NCI-H446 (cell line): Measurements from ENCODE around the gene CAMK2G.
"Not testable (repeated sequence)": the region's sequence is repeated elsewhere in the genome, so short reads cannot be mapped to it uniquely, and the experiment has no call there.

Experiments used
- DNase-seq, 2 experiments: peaks; one replicate each; lab custom pipeline; 2025; lab: John Stamatoyannopoulos, UW

Gene CAMK2G

GRCh38 chr10:73840056-73840402 is 34.3 kb downstream of the CAMK2G start:
- no peak for DNase-seq

DNA sequence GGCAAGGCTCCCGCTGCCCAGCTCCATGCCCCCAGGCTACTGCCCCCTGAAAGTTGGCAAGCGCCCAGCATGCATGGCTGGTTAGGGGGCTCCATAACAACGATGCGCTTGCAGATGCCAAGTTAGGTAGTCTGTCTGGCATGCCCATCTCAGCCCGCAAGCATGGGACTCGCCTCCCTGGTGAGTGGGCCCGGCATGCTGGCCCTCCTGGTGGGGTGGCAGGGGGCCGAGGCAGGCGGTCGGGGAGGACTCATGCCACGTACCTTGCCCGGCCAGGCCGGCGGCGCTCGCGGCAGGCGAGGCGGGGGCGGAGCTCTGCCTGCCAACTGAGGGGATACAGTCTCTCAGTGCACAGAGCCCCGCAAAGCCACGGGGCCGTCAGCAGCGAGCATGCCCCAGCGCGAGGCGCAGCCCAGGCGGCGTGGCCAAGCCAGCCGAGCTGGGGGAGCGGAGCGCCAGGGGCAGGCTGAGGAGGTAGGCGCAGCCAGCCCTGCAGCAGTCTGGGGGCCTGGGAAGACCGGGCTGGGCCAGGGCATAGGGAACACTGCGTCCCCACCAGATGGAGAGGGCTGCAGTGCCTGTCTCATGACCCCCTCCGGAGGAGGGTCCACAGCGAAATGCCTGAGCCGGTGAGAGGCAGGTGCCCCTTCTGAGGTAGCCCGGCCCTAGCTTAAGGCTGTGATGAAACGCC is 34.9 kb downstream of the CAMK2G start:
- no peak for DNase-seq

DNA sequence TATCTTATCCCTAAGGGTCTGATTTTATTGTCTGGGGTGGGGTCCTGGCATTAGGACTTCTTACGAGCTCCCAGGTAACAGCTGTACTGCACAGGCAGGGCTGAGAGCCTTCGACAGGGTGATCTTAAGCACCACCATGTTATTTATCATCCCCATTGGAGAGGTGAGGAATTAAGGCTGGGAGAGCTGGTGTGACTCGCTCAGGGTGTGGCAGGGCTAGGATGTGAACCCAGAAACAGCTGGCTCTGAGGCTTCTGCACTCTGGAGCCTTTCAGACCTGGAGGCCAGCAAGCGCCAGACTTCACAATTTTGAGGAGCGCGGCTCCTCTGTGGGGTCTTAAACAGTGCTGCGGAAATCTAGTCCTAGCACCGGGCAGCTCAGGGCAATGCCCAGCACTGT is 35.5 kb downstream of the CAMK2G start:
- DNase-seq = no peak

- no peak for DNase-seq
These were observed 36.3 kb downstream of the CAMK2G start for GRCh38 chr10:73838008-73838567.

GRCh38 chr10:73837072-73837471 is 37.3 kb downstream of the CAMK2G start:
- no peak for DNase-seq

DNA sequence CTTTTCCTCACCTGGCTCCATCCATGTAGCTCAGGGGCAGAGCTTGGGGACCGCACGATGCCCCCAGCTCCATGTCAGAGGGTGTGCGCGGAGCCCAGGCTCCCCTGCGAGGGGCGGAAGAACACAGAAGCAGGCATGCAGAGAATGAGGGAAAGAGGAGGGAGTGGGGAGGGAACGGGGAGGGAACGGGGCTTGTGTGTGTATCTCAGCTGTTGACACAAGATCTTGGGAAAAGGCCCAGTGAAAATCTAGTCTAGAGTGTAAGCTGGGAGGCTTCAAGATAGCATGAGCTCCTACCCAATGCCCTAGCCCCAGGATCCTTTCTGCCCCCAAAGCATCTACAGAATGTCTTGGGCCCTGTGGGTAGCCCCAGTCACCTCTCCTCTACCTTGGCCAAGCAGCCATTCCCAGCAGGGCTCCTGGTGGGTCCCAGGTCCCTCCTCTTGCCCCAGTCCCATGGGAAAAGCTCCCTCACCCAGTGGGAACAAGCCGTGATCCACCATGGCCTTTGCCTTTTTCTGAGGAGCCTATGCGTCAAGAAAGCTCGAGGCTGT is 37.9 kb downstream of the CAMK2G start:
- DNase-seq = no peak

GRCh38 chr10:73829090-73829489 is 45.3 kb downstream of the CAMK2G start:
- DNase-seq = not testable (repeated sequence)

- DNase-seq = no peak
These were observed 46.2 kb downstream of the CAMK2G start for GRCh38 chr10:73828161-73828560.

DNA sequence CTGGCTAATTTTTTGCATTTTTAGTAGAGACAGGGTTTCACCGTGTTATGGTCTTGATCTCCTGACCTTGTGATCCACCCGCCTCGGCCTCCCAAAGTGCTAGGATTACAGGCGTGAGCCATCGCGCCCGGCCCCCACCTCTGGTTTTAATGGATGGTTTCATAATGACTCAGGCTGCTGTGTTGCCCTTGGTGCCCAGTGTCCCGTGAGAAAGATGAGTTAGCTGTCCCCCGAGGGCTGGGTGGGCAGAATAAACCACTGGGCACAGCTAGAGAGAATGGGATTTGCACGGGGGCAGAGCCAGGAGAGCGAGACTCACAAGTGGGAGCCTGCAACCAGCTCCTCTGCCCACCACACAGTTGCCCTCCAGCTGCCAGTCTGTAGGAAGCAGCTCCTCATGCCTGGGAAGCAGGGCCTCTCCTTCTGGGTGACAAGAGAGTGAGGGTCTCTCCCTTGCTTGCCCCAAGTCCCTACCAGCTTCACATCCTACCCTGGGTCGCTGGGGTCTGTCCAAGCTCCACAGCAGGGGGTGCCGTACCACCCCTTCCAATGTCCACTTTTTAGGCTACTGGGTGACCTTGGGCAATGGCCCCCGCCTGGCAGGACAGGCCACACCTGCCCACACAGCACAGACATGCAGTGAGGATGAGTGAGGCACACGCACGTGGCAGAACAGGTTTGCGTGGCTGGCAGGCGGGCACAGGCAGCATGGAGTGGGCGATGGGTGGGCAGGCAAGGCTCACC is 46.8 kb downstream of the CAMK2G start:
- no peak for DNase-seq

GRCh38 chr10:73824146-73824725 is 50.1 kb downstream of the CAMK2G start:
- DNase-seq = no peak

DNA sequence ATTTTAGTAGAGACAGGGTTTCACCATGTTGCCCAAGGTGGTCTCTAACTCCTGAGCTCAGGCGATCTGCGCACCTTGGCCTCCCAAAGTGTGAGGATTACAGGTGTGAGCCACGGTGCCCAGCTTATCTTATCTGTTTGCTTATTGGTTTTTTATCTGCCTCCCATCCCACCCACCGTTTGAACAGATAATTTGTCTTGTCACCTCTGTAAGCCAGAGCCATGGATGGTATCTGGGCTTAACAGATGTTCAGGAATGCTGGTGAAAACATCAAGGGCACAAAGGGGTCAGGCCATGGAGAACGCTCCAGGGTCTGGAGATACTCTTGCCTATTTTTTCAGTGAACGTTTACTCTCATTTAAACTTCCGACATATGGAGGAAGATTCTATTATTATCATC is 51.0 kb downstream of the CAMK2G start:
- DNase-seq = no peak

- DNase-seq = no peak
These were observed 54.8 kb downstream of the CAMK2G start for GRCh38 chr10:73819513-73820093.

DNA sequence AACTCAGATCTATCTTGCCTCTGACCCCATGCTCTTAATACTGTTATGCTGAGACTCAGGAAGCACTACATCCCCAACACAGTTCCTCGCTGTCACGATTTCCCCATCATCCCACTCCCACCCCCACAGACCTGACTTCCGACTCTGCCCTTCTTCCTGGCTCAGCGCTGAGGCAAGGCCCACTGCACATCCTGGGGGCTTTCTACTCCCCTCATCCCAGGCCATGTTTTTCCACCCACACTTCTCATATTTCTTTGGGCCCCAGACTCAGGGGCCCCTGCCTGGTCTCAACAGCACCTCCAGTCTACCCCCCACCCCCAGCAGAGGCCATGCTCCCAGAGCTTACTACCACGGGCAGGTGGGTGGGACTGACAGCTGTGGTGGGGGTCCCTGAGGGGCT is 55.3 kb downstream of the CAMK2G start:
- no peak for DNase-seq

DNA sequence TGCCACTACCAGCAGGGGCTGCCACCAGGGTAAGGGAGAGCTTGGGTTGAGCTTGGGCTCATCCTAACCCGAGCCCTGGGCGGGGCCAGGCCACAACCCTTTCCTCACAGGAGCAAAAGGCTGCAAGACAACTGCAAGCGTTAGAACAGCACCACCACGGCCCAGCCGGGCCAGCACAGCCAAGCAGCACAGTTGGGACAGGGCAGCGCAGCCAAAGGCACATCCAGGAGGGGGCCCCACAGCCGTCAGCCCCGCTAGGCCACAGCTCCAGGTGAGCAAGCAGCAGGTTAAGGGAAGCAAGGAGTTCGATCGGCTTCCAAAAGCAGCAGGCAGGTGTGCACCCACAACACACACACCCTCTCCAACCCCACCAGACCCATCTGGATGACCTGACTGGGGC is 56.0 kb downstream of the CAMK2G start:
- DNase-seq = no peak

DNA sequence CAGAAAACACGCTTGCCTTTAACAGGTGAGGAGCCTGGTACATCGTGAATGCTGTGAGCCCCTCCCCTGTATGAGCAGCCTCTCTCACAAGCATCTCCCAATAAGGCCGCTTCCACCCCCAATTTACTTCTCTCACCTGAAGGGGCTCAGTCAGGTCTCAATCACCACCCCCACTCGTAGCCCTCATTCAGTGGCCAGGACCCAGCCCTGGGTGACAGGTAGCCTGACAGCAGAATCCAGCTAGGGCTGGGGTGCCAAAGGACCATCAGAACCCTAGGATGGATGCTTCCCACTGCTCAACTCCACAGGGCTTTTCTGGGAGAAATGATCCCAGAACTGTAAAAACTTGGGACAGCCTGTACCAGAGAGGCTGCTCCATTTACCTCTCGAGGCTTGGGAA is 56.5 kb downstream of the CAMK2G start:
- no peak for DNase-seq

DNA sequence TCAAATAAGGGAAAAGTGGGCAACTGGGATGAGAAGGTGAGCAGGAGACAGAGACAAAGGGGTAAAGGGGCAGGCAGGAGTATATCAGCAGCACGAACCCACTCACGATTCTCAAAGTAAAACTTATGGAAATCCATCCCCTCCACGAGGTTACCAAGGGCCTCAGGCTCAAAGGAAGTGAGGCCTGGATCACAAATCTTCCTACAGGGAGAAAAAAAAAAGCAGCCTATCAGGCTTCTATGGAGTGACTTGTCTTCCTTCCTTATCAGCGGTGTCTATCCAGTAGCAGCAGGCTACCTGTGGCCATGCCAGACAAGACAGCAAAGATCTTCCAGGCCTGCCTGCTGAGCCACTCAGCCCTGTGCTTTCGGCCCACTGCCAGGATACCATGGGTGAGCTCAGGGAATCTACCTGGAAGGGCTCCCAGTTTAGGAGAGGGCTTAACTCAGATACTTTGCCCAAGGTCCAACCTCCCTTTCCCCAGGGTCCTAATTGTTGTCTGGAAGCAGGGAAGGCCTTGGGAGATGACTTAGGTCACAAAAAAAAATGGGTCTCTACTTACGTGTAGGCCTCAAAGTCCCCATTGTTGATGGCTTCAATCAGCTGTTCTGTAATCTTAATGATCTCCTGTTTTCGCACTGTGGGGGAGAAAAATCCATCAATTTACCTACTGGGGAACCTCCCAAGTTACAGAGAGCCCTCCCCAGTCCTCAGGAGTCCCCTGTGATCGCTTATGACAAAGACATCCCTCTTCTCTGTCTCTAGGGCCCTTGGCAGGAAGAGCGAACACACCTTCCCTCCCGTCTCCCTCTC is 57.2 kb downstream of the CAMK2G start:
- no peak for DNase-seq

- no peak for DNase-seq
These were observed 58.7 kb downstream of the CAMK2G start for GRCh38 chr10:73815719-73816030.

GRCh38 chr10:73814896-73815718 is 59.2 kb downstream of the CAMK2G start:
- no peak for DNase-seq

- DNase-seq = no peak
These were observed 60.0 kb downstream of the CAMK2G start for GRCh38 chr10:73814276-73814895.

- DNase-seq = no peak
These were observed 61.0 kb downstream of the CAMK2G start for GRCh38 chr10:73813333-73813732.
